K562 (cell line): Measurements from ENCODE around the gene ZNF775. TPM values are rescaled to one million over a fixed set of nuclear protein-coding genes. Genes with fewer than 3 reads are reported as not detected.

Source experiments
- ATAC-seq: fragments of 200-7000 bp; cut with Tn5 transposase; 3 replicates; pipeline ENCODE4 v1.9.1; 2020; ENCODE audit warnings: moderate library complexity
- BruUV-seq: library from RNA; stranded (reverse); fragments of 400-500 nt; replicated peaks from 2 replicates; lab custom pipeline; 2021; lab: Mats Ljungman, UMichigan
- CTCF ChIA-PET: fragments of 300-600 bp; formaldehyde crosslinking; extraction: SDS; loops from one replicate; lab custom pipeline; 2021; ENCODE audit warnings: low intra/inter-chr PET ratio; lab: Yijun Ruan, JAX
- POLR2A ChIA-PET: fragments of 300-600, 350-650 bp; sonication (Branson Sonifier 250); formaldehyde crosslinking; extraction: SDS; loops from one replicate; lab custom pipeline; 2021; ENCODE audit warnings: antibody characterized with exemption, inconsistent platforms; lab: Yijun Ruan, JAX
- DNase-seq, 4 experiments: peaks; one replicate each; pipeline versions ENCODE4 v3.0.0 to v3.0.0-alpha.2; 2011 to 2018; ENCODE audit warnings: low spot score in 3 of 4, mixed read lengths in 3 of 4; ENCODE audit errors: extremely low read depth in 1 of 4
- FAIRE-seq: peaks from 2 replicates; lab custom pipeline; 2011; peaks lifted over from hg19 to GRCh38; lab: Jason Lieb, UNC
- H2AFZ ChIP-seq: 2 replicates; pipeline ENCODE4 v1.6.0; 2011; ENCODE audit warnings: low read depth, low read length, control low read depth, inconsistent platforms
- H3K27ac ChIP-seq: fragments of 200-600 bp; 3 replicates; pipeline ENCODE4 v1.8.0; 2011; ENCODE audit warnings: low read depth, mild to moderate bottlenecking, control low read depth, inconsistent platforms, low read length, moderate library complexity, mixed read lengths; ENCODE audit errors: extremely low read depth
- H3K27me3 ChIP-seq, 2 experiments: fragments of 300-600 bp in 1 of 2; 2 replicates in 1 of 2; 3 replicates in 1 of 2; pipeline versions ENCODE4 v1.6.0 to v1.8.0; 2011; ENCODE audit warnings: inconsistent platforms in 2 of 2, low read length in 2 of 2, mild to moderate bottlenecking in 1 of 2, mixed read lengths in 1 of 2, moderate library complexity in 1 of 2; ENCODE audit not compliant: control insufficient read depth in 2 of 2, insufficient read depth in 2 of 2
- H3K36me3 ChIP-seq: fragments of 300-600 bp; 3 replicates; pipeline ENCODE4 v1.8.0; 2011; ENCODE audit warnings: mild to moderate bottlenecking, low read length, inconsistent platforms; ENCODE audit not compliant: control insufficient read depth, insufficient read depth
- H3K4me1 ChIP-seq, 2 experiments: fragments of 200-600 bp in 1 of 2; replicated peaks in 1 of 2; 2 replicates in 1 of 2; 3 replicates in 1 of 2; pipeline versions ENCODE4 v1.5.1 to v1.8.0; 2011; ENCODE audit warnings: inconsistent platforms in 2 of 2, low read length in 2 of 2, mild to moderate bottlenecking in 1 of 2, mixed read lengths in 1 of 2, moderate library complexity in 1 of 2; ENCODE audit not compliant: control insufficient read depth in 2 of 2, insufficient read depth in 2 of 2
- H3K4me2 ChIP-seq: 2 replicates; pipeline ENCODE4 v1.6.1; 2011; ENCODE audit warnings: low read length, control low read depth, inconsistent platforms, mixed read lengths; ENCODE audit not compliant: insufficient read depth
- H3K4me3 ChIP-seq: fragments of 200-600 bp; sonication (generic), shearing (Covaris generic); 2 replicates; pipeline ENCODE4 v1.5.1; 2016; ENCODE audit warnings: control low read depth, inconsistent platforms
- H3K79me2 ChIP-seq: fragments of 200-600 bp; 3 replicates; pipeline ENCODE4 v1.8.0; 2011; ENCODE audit warnings: low read length, inconsistent platforms; ENCODE audit not compliant: control insufficient read depth, insufficient read depth
- H3K9ac ChIP-seq, 2 experiments: 2 replicates each; pipeline versions ENCODE4 v1.6.0 to v1.6.1; 2011; ENCODE audit warnings: low read depth in 2 of 2, low read length in 2 of 2, control low read depth in 1 of 2, inconsistent platforms in 1 of 2, mild to moderate bottlenecking in 1 of 2, mixed read lengths in 1 of 2; ENCODE audit not compliant: insufficient read depth in 1 of 2
- H3K9me1 ChIP-seq: one replicate; pipeline ENCODE4 v1.6.0; 2011; ENCODE audit warnings: inconsistent platforms, mild to moderate bottlenecking, low read length, moderate library complexity; ENCODE audit not compliant: control insufficient read depth, insufficient read depth
- H3K9me3 ChIP-seq: replicated peaks from 2 replicates; pipeline ENCODE4 v1.5.1; 2011; ENCODE audit warnings: low read depth, low read length, inconsistent platforms; ENCODE audit not compliant: control insufficient read depth, insufficient read depth
- H4K20me1 ChIP-seq: replicated peaks from 2 replicates; pipeline ENCODE4 v1.6.1; 2011; ENCODE audit warnings: low read length, inconsistent platforms, mixed read lengths; ENCODE audit not compliant: control insufficient read depth, insufficient read depth
- BDP1 ChIP-seq: IDR thresholded peaks from 3 replicates; pipeline ENCODE4 v1.6.1; 2011; ENCODE audit not compliant: insufficient read length, insufficient read depth
- ELF2 ChIP-seq: fragments of 250-450 bp; sonication (Bioruptor Pico); IDR thresholded peaks from 2 replicates; pipeline ENCODE4 v1.5.0; 2021; ENCODE audit warnings: mild to moderate bottlenecking
- FUS ChIP-seq: fragments of 200-400 bp; formaldehyde crosslinking; optimal IDR thresholded peaks from 2 replicates; pipeline ENCODE3; 2017; ENCODE audit warnings: low read depth, low read length
- TSHZ1 ChIP-seq: fragments of 250-450 bp; sonication (Bioruptor Pico); IDR thresholded peaks from 2 replicates; pipeline ENCODE4 v1.4.0; 2020; ENCODE audit warnings: mild to moderate bottlenecking, moderate library complexity
- ZNF408 ChIP-seq: fragments of 250-450 bp; sonication (Bioruptor Pico); IDR thresholded peaks from 2 replicates; pipeline ENCODE4 v1.4.0; 2020; ENCODE audit warnings: low read depth, mild to moderate bottlenecking, moderate library complexity
- WGBS: fragments of 100-300 bp; shearing (Covaris generic); methylation state at CpG from one replicate; pipeline ENCODE4 v1.1.6; 2016; ENCODE audit warnings: low coverage, mixed read lengths; ENCODE audit not compliant: insufficient coverage; ENCODE audit errors: missing lambda C conversion rate; 5-methylcytosine and 5-hydroxymethylcytosine counted together
- in situ Hi-C: fragments of 300-500 bp; cut with MboI; formaldehyde crosslinking; loops from 4 replicates; pipeline ENCODE4 v1.15.0; 2018; ENCODE audit warnings: inconsistent platforms, mixed read lengths
- intact Hi-C: fragments of 100-400 bp; cut with micrococcal nuclease; formaldehyde crosslinking; loops from 2 replicates; pipeline ENCODE4 v1.14.2; 2022
- polyA plus RNA-seq, 8 experiments: library from polyadenylated mRNA; depleted of rRNA in 4 of 8; stranded (reverse) in 5 of 8; unstranded in 3 of 8; fragments of >200 nt; fragmentation: Nextera tagmentation in 2 of 8; fragmentation: Illumina TruSeq in 1 of 8; extraction: Ambion mirVana in 2 of 8; extraction: Trizol in 1 of 8; gene quantifications; 2 replicates each; pipeline versions ENCODE4 v1.2.1 to v1.2.3, GENCODE V29; 2011 to 2014; ENCODE audit warnings: inconsistent platforms in 1 of 8, missing spikeins in 1 of 8
- total RNA-seq, 7 experiments: library from RNA; depleted of rRNA in 6 of 7; stranded (reverse); fragments of >200 nt in 6 of 7; fragmentation: Illumina TruSeq in 2 of 7; extraction: Trizol in 2 of 7; gene quantifications; 2 replicates each; pipeline versions ENCODE4 v1.2.1 to v1.2.3, GENCODE V29; 2011 to 2021; ENCODE audit warnings: low replicate concordance in 1 of 7
- TF ChIP-seq, protein P1 (sequence below): fragments of 250-450 bp; sonication (Bioruptor Pico); IDR thresholded peaks from 2 replicates; pipeline ENCODE4 v1.4.0; 2020

ZNF775 gene
- total and polyA plus RNA-seq, 9 of the 15 experiments (the other 6 are each of a cell fraction or from before 2014, with no cell fraction given): 0.04 to 18.7 (median 4.9) TPM

- TF ChIP-seq TSHZ1 (CRISPR knock-in tag) (no peak), ELF2 (no peak), BDP1 (no peak), ZNF408 (CRISPR knock-in tag) (no peak)
These were observed 21.1 kb downstream of the ZNF775 start (continued) for GRCh38 chr7:150400008-150400787.

- Histone ChIP-seq H3K4me3 (no peak overlapping the region), H2AFZ (0 out of 2 replicates have a peak overlapping the region, but pooled peaks have one; percentile 28), H3K36me3 (peaks cover 27% of the 10 kb centered on the region; the same call in 2 of the 3 replicates), H3K27me3 (no peaks in the 10 kb centered on the region), H3K9me1 (peaks cover 10% of the 10 kb centered on the region), H3K4me2 (peak overlapping the region; percentile 56; the same call in 1 of the 2 replicates), H3K9me3 (no peaks in the 10 kb centered on the region), H3K79me2 (peaks cover 16% of the 10 kb centered on the region; the same call in 2 of the 3 replicates), H3K9ac (peak overlapping the region; percentile 12 to 21; a peak in 2 of 4 replicates), H3K4me1 (peaks cover 52 to 68% of the 10 kb centered on the region in 2 experiments), H3K27ac (peak overlapping the region; percentile 66), H4K20me1 (no peaks in the 10 kb centered on the region)
- intact Hi-C loops: loop anchor here (1.0 to 2.0 kb wide), 2 partner anchors 22 to 32 kb away; partner anchors contain the start of genes REPIN1 and ZNF775
- no peak for DNase-seq
- FAIRE-seq: no peak
- ATAC-seq: no peak
- in situ Hi-C loops: no loop called here
- ChIA-PET POLR2A (interaction anchor here (0.6 to 3.7 kb wide), 8 partner anchors 8 to 789 kb away, joined by 3 to 20 read pairs (median 4); partner anchors contain the start of gene REPIN1), CTCF (no interaction called here)
- 77% methylated on average over 15 of the region's 15 CpGs for WGBS
- BruUV-seq: TSS peak; percentile 29
- no peak for TF ChIP-seq FUS
- TF ChIP-seq, protein P1, sequence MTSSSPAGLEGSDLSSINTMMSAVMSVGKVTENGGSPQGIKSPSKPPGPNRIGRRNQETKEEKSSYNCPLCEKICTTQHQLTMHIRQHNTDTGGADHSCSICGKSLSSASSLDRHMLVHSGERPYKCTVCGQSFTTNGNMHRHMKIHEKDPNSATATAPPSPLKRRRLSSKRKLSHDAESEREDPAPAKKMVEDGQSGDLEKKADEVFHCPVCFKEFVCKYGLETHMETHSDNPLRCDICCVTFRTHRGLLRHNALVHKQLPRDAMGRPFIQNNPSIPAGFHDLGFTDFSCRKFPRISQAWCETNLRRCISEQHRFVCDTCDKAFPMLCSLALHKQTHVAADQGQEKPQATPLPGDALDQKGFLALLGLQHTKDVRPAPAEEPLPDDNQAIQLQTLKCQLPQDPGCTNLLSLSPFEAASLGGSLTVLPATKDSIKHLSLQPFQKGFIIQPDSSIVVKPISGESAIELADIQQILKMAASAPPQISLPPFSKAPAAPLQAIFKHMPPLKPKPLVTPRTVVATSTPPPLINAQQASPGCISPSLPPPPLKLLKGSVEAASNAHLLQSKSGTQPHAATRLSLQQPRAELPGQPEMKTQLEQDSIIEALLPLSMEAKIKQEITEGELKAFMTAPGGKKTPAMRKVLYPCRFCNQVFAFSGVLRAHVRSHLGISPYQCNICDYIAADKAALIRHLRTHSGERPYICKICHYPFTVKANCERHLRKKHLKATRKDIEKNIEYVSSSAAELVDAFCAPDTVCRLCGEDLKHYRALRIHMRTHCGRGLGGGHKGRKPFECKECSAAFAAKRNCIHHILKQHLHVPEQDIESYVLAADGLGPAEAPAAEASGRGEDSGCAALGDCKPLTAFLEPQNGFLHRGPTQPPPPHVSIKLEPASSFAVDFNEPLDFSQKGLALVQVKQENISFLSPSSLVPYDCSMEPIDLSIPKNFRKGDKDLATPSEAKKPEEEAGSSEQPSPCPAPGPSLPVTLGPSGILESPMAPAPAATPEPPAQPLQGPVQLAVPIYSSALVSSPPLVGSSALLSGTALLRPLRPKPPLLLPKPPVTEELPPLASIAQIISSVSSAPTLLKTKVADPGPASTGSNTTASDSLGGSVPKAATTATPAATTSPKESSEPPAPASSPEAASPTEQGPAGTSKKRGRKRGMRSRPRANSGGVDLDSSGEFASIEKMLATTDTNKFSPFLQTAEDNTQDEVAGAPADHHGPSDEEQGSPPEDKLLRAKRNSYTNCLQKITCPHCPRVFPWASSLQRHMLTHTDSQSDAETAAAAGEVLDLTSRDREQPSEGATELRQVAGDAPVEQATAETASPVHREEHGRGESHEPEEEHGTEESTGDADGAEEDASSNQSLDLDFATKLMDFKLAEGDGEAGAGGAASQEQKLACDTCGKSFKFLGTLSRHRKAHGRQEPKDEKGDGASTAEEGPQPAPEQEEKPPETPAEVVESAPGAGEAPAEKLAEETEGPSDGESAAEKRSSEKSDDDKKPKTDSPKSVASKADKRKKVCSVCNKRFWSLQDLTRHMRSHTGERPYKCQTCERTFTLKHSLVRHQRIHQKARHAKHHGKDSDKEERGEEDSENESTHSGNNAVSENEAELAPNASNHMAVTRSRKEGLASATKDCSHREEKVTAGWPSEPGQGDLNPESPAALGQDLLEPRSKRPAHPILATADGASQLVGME (CRISPR knock-in tag): no peak
These were observed 21.8 kb downstream of the ZNF775 start for GRCh38 chr7:150400788-150401423.
